Uterus (tissue), 2 donors: ENCODE data around the gene MMS22L.

ENCODE experiments used
- POLR2A ChIP-seq, 2 donors: fragments of 450-650 bp; IDR thresholded peaks; one replicate each; pipeline ENCODE4 v1.6.1; 2016; ENCODE audit warnings: antibody characterized with exemption in 2 of 2, mild to moderate bottlenecking in 1 of 2, moderate library complexity in 1 of 2
- TF ChIP-seq, protein P1 (sequence below), 4 experiments: fragments of 200-600 bp in 2 of 4; fragments of 450-650 bp in 2 of 4; sonication (generic) in 2 of 4; IDR thresholded peaks; one replicate each; pipeline ENCODE4 v1.5.1; 2016 to 2019; ENCODE audit warnings: antibody characterized with exemption in 4 of 4, mild to moderate bottlenecking in 2 of 4, moderate library complexity in 1 of 4

- TF ChIP-seq POLR2A (IDR thresholded peaks at IDR 0.05) = no peak
- TF ChIP-seq, protein P1, sequence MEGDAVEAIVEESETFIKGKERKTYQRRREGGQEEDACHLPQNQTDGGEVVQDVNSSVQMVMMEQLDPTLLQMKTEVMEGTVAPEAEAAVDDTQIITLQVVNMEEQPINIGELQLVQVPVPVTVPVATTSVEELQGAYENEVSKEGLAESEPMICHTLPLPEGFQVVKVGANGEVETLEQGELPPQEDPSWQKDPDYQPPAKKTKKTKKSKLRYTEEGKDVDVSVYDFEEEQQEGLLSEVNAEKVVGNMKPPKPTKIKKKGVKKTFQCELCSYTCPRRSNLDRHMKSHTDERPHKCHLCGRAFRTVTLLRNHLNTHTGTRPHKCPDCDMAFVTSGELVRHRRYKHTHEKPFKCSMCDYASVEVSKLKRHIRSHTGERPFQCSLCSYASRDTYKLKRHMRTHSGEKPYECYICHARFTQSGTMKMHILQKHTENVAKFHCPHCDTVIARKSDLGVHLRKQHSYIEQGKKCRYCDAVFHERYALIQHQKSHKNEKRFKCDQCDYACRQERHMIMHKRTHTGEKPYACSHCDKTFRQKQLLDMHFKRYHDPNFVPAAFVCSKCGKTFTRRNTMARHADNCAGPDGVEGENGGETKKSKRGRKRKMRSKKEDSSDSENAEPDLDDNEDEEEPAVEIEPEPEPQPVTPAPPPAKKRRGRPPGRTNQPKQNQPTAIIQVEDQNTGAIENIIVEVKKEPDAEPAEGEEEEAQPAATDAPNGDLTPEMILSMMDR (IDR thresholded peaks at IDR 0.05) = no peak
Observed at GRCh38 chr6:97114645-97115044, 168.4 kb downstream of the MMS22L start.
